ENCODE data around the gene SLC15A3.

The SLC15A3 gene

DNA sequence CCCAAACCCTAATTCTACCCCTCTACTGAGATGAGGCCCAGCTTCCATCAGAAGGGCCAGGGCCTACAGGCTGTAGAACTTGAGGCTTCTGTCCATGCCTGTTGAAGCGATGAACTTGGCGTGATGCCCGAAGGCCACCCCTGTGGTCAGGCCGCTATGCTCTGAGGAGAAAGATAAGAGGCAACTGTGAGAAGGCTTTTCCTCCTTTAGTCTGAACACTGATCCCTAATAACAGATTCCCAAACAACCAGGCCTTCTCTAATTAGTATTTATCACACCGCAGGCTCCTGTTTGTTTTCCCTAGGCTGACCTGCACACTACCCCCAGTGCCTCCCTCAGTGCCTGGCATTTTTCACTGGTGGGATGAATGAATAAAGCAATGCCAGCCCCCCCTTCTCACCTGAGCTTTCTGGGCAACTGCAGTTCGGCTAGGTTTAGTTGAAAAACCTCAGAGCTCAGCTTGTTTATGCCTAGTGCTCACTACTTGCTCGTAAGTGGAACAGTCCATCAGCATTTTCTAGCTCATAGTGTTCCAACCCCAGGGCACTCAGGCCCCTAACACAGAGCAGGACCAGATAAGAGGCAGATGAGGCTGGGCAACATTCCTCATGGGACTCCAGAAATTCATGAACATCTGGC, 60.8 kb downstream of the SLC15A3 start:
- DNase-seq (ENCODE audit: low read depth, low spot score) = peak; percentile 62

GRCh38 chr11:60890696-60891095, 61.3 kb downstream of the SLC15A3 start:
- no peak for DNase-seq (ENCODE audit: low read depth, low spot score)

GRCh38 chr11:60889869-60890311, 62.1 kb downstream of the SLC15A3 start:
- no peak for DNase-seq (ENCODE audit: low read depth, low spot score)

DNA sequence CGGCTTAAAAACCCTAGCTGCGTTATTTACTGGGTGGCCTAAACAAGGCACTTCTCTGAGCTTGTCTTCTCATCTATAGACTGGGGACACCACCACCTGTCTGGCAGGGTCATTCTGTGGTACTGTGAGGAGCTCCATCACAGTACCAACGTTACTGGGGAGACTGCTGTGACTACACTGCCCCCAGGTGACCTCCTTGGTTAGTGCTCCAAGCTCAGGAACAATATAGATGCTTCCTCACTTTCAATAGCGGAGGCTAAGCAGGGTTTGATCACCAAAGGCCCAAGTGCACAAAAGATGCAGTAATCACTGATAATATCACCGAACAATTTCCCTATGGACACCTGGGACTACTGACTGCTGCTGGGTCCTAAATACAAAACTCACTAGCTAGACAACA, 64.4 kb downstream of the SLC15A3 start:
- peak; percentile 66 for DNase-seq (ENCODE audit: low read depth, low spot score)
